DMS153 treated with DMSO at 0.1 percent for 48 hours (cell line): ENCODE measurements around the gene TNPO1.

Experiments
- DNase-seq: peaks from one replicate; lab custom pipeline; 2025; ENCODE audit not compliant: unreplicated experiment; lab: John Stamatoyannopoulos, UW

TNPO1 gene

GRCh38 chr5:72850113-72850512 is 33.7 kb downstream of the TNPO1 start:
- DNase-seq = no peak

GRCh38 chr5:72852356-72852755 is 35.9 kb downstream of the TNPO1 start:
- no peak for DNase-seq

DNA sequence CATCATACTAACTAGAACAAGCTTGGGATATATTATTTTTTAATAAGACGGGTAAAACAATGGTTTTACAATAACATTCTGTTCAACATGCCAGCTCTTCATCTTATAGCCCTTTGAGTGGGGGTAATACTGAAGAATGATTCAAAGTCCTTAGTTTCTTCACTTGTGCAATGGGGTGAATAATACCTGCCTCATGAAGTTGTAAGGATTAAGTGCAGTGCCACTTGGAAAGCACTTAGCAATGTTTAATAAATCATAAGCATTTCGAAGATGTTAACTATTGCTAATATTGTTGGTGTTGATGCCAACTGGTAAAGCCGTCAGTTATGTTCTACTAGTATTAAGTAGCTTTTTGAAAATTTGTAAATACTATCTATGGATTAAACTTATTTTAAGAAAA is 38.0 kb downstream of the TNPO1 start:
- DNase-seq = no peak

DNA sequence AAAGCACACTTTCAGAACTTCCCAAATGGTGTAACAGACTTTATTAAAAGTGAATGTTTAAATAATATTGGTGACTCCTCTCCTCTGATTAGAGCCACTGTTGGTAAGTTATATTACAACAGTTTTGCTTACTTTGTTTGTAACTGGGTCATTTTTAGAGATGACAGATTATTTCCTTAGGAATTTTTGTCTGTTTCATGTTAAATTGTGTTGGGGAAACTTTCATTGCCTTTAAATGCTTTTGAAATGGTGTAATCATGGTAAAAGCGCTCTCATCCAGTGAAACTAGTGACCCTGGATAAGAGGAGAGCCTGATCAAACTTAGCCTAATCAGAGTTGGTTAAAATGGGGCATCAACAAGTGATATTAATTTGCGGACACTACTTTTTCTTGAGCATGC is 39.4 kb downstream of the TNPO1 start:
- DNase-seq = no peak

DNA sequence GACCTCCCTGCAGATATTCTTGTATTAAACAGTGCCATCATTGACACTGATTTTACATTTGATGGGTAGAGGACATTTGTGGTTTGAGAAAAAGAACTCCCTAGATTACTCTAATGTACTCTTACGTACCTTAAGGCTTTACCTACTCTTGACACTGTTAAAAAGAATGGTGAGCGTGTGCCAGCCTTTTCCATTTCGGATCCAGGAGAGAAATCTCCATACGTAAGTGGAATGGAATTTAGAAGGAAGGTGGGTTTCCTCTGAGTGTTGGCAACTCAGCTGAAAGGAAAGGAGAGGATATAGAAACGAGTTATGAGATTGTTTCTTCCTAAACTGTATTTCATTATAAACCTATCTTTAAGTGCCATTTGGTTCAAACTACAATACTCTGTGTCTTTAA is 40.9 kb downstream of the TNPO1 start:
- no peak for DNase-seq

DNA sequence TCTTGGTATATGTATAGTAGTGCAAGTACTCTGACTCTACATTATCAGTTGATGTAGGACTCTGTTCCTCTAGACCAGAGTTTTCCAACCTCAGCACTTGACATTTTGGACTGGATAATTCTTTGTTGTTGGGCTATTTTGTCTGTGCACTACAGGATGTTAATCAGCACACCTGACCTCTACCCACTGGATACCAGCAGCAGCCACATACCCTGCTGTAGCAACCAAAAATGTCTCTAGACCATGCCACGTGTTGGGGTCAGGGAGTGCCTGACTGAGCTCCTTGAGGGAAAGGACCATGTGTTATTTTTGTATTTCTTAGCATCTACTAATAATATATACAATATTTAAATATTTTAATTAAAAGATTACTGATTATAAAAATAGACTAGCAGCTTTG is 42.7 kb downstream of the TNPO1 start:
- no peak for DNase-seq

DNA sequence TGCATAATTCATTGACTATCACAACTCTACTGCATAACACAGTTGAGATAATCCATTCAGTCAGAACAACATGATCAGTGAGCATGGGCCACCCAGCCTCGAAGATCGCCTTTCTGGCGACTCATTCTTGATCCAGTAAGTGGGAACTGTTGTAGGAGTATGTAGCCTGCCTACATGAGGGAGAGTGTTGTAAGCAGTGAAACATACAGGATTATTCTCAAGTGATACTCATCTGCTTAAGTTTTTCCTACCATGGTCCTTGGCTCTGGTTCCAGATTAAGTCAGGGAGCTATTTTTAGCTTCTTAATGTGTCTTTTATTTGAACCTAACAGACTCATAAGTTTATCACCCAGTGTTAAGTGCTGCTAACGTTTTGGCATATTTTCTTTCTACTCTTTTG is 44.0 kb downstream of the TNPO1 start:
- DNase-seq = no peak

DNA sequence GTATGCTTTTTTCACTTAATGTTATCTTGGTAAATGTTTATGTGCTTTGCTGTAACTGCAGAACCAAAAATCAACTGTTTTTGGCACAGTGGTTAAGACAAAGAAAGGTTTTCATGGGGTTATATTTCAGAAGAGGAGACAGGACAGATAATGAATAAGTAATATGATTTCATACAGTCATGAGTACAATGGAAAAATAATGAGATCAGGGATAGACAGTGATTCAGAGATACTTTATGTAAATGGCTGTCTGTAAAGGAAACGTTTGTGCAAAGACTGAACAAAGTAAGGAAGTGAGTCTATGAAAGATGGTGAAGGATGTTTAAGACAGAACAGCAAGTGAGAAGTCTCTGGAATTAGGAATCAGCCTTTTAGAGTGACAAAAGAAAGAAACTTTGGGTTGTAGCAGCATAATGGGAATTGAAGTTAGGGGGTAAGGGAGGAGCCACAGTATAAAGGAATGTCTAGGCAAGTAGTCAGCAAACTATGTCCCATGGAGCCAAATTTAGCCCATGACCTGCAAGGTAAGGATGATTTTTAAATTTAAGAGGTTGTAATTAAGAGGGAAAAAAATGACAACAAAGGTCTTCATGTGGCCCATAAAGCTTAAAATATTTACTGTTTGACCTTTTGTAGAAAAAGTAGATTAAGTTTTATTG is 55.0 kb downstream of the TNPO1 start:
- no peak for DNase-seq

- DNase-seq = no peak
These were observed 62.4 kb downstream of the TNPO1 start for GRCh38 chr5:72878854-72879253.

- DNase-seq = no peak
These were observed 66.5 kb downstream of the TNPO1 start for GRCh38 chr5:72882989-72883388.

GRCh38 chr5:72883850-72884249 is 67.4 kb downstream of the TNPO1 start:
- peak; percentile 12 for DNase-seq

DNA sequence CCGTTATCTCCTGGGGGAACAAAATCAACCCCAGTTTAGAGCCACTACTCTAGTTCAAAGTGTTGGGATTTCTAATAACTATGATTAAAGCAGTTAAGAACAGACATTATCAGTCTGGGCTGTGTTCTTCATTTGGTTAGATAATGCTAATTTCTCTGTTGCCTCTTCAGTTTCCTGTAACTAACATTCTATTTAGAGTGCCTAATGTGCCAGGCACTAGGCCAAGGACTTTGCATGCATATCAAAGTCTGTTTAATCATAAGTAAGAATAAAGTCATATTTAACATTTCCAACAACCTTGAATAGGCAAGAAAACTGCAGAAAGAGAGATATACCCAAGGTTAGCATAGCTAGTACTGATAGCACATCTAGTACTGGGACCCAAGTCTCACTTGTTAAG is 68.4 kb downstream of the TNPO1 start:
- DNase-seq = no peak

DNA sequence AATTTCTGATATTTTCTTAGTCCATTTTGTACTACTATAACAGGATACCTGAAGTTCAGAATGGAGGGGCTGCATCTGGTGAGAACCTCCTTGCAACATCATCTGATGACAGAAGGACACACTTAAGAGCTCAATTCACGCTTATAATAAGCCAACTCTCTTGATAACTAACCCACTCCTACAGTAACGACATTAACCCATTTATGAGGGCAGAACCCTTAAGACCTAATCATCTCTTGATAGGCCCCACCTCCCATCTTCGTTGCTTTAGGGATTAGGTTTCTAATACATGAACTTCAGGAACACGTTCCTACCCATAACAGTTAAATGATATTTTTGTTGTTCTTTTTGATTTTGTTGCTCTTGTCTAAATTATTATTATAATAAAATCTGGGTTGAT is 69.4 kb downstream of the TNPO1 start:
- DNase-seq = no peak

GRCh38 chr5:72888595-72888994 is 72.1 kb downstream of the TNPO1 start:
- DNase-seq = no peak

- DNase-seq = no peak
These were observed 72.9 kb downstream of the TNPO1 start for GRCh38 chr5:72889324-72889723.

GRCh38 chr5:72892846-72893245 is 76.4 kb downstream of the TNPO1 start:
- no peak for DNase-seq

- DNase-seq = no peak
These were observed 79.3 kb downstream of the TNPO1 start for GRCh38 chr5:72895758-72896157.

DNA sequence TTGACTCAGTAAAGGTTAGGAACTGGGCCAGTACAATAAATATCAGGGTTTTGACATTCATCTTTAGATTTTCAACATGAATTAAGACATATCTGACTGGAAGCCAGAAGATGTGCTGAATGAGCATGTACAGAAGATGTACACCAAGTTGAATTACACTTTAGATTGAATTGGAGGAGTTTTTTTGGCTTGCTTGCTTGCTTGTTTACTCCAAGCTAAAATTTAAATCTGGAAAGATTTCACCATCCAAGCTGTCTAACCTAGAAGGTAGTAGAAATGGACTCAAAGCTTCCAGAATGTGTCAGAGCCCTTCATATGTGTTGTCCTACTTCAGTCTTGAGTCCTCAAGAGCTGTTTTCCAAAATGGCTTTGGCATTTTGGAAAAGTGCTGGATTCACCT is 90.3 kb downstream of the TNPO1 start:
- DNase-seq = no peak

DNA sequence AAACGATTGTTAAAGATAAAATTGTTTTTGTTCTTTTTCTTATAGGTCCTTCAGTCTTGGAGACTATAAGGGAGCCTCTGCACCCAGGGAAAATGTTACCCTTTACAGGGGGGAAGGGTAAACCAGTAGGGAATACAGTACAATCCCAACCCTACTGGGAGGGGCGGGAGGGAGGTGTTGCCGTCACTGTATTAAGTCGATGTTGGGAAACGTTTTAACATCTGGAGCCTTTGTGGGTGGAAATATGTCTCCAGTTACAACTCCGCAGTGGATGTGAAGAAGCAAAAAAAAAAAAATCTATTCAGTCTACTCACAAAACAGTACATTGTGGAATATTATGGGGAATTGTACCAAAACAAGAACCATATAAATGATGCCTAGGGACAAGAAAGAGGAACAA is 92.2 kb downstream of the TNPO1 start:
- no peak for DNase-seq

DNA sequence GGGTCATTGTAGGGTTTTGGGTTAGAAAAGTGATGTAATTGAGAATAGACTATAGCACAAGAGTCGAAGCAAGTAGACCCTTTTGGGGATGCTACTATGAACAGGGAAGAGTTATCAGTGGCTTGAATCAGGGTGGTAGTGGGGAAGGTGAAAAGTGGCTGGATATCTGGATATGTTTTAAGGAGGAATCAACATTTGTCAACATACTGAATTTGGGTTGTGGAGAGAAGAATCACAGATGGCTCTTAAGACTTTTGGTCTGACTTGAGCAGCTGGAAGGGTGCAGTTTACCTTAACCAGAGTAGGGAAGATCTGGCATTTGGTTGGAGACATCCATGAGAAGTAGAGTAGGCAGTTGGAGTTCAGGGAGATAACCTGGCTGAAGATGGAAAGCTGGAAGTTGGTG is 100.9 kb downstream of the TNPO1 start:
- DNase-seq = no peak

DNA sequence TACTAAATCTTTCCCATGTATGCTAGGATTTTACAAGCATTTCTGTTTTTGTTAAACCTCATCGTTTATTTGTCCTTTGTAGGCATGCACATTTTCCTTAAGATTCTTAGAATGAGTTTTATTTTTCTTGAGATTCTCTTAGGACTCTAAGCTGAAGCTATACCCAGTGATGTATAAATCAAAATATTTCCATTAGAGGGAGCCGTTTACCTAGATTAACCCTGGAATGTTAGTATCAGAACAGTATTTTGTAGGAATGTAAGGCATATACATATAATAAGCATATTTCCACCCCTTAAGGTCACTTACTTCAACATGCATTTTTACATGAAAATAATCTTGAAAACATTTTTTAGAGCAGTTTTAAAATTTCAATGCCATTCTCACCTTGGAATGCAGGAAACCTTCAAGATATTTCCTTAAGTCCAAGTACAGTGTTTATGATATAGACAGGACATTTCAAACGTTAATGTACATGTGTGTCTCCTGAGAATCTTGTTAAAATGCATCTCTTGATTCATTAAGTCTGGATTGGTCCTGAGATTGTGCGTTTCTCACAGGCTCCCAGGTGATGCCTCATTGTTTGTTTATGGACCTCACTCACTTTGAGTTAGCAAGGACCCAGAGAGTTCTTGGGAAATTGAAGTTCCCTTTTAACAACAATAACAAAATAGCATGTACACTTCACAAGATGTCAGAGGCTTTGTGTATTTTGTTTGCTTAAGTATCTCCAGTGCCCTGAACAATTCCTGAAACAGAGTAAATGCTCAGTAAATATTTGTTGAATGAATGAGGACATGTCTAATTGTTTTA is 104.4 kb downstream of the TNPO1 start:
- DNase-seq = peak; percentile 0

- no peak for DNase-seq
These were observed 105.4 kb downstream of the TNPO1 start for GRCh38 chr5:72921886-72922285.

DNA sequence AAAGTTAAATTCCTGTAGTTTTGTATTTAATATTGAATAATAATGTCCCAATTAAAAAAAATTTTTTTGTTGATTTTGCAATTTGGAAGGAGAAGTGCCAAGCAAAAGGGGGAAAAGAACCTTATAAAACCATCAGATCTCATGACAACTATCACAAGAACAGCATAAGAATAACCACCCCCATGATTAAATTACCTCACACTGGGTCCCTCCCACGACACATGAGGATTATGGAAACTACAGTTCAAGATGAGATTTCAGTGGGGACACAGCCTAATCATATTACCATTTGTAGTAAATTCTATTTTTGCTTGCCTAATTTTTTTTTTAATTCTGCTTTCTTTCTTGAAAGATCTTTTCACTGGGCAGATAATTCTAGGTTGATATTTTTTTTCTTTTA is 106.0 kb downstream of the TNPO1 start:
- no peak for DNase-seq
